Aorta (tissue), 5 donors: Measurements from ENCODE around the gene ITGBL1. TPM values are rescaled to one million over a fixed set of nuclear protein-coding genes. Genes with fewer than 3 reads are reported as not detected.
A peak's percentile ranks its signal among the peaks of the same experiment; 100 is the strongest.

ENCODE experiments used
- ATAC-seq: fragments of 200-7000 bp; cut with Tn5 transposase; one replicate; pipeline ENCODE4 v1.9.1; 2022; ENCODE audit warnings: moderate library complexity; ENCODE audit not compliant: low FRiP score
- DNase-seq, 2 donors: peaks; one replicate each; pipeline ENCODE4 v3.0.0-alpha.2; 2020
- H3K27ac ChIP-seq, 2 donors: one replicate each; pipeline ENCODE4 v1.5.1; 2013; ENCODE audit warnings: low read length in 2 of 2, mild to moderate bottlenecking in 2 of 2, moderate library complexity in 2 of 2, control low read depth in 1 of 2, inconsistent platforms in 1 of 2, low read depth in 1 of 2
- H3K27me3 ChIP-seq, 2 donors: one replicate each; pipeline ENCODE4 v1.6.1; 2013; ENCODE audit warnings: control low read depth in 1 of 2, low read length in 1 of 2, mild to moderate bottlenecking in 1 of 2, moderate library complexity in 1 of 2; ENCODE audit not compliant: insufficient read depth in 2 of 2, control insufficient read depth in 1 of 2
- H3K36me3 ChIP-seq, 2 donors: one replicate each; pipeline ENCODE4 v1.6.1; 2013; ENCODE audit warnings: control low read depth in 1 of 2, low read length in 1 of 2, mild to moderate bottlenecking in 1 of 2; ENCODE audit not compliant: insufficient read depth in 2 of 2, control insufficient read depth in 1 of 2
- H3K4me1 ChIP-seq, 2 donors: one replicate each; pipeline ENCODE4 v1.6.1; 2013; ENCODE audit warnings: low read length in 2 of 2, control low read depth in 1 of 2, mild to moderate bottlenecking in 1 of 2, moderate library complexity in 1 of 2; ENCODE audit not compliant: insufficient read depth in 2 of 2, control insufficient read depth in 1 of 2
- H3K4me3 ChIP-seq, 2 donors: one replicate each; pipeline ENCODE4 v1.5.1; 2013; ENCODE audit warnings: low read length in 2 of 2, control low read depth in 1 of 2, mild to moderate bottlenecking in 1 of 2
- H3K9me3 ChIP-seq: one replicate; pipeline ENCODE4 v1.6.1; 2013; ENCODE audit warnings: mild to moderate bottlenecking, low read length; ENCODE audit not compliant: control insufficient read depth
- WGBS, 2 donors: extraction: QIAGEN DNeasy Blood & Tissue Kit; methylation state at CpG; one replicate each; pipeline ENCODE4 v1.1.7; 2013; 5-methylcytosine and 5-hydroxymethylcytosine counted together
- intact Hi-C, 2 donors: fragments of 100-400 bp; cut with DNase I; formaldehyde crosslinking; loops; one replicate each; pipeline versions ENCODE4 v1.14.2 to v1.15.0; 2022
- polyA plus RNA-seq, 2 donors: library from polyadenylated mRNA; stranded (reverse); fragments of 200-250 nt; gene quantifications; one replicate each; pipeline ENCODE4 v1.2.3, GENCODE V29; 2013
- total RNA-seq, 2 donors: library from RNA; stranded (reverse); fragmentation: NEBNext Ultra II Directional; extraction: Animal tissue kit (Norgen Biotek cat#: 25700); gene quantifications; one replicate each; pipeline ENCODE4 v1.2.1, GENCODE V29; 2021
- donor health status: healthy with polysubstance abuse.
- donor health status: Bipolar disorder and iron deficiency.
- donor health status: DM: no; HTN: no; CAD: no.
- donor health status: DM: no; HTN: no; CAD: no.
- donor health status: DM: yes; HTN: yes; CAD: no.

The ITGBL1 gene
- total and polyA plus RNA-seq, 4 donors = 110 to 144 (median 121) TPM

- whole genome bisulfite sequencing, 2 donors = 92 to 94% methylated on average over 4 of the region's 4 CpGs
- peaks cover 0 to 1% of the 10 kb centered on the region in 2 donors for H3K36me3 ChIP-seq
- intact Hi-C loops = no loop called here
- H3K4me3 ChIP-seq = no peak overlapping the region
- DNase-seq = no peak
- no peaks in the 10 kb centered on the region for H3K4me1 ChIP-seq
- H3K27me3 ChIP-seq = no peaks in the 10 kb centered on the region
- no peak overlapping the region for H3K27ac ChIP-seq
- ATAC-seq = no peak
- H3K9me3 ChIP-seq = no peaks in the 10 kb centered on the region
Measured at GRCh38 chr13:101596803-101597202, 144.3 kb downstream of the ITGBL1 start.

GRCh38 chr13:101611491-101612475 lies 159.3 kb downstream of the ITGBL1 start:
- no peak overlapping the region for H3K27ac ChIP-seq
- H3K4me1 ChIP-seq = no peaks in the 10 kb centered on the region
- no peaks in the 10 kb centered on the region for H3K27me3 ChIP-seq
- DNase-seq = no peak
- no peaks in the 10 kb centered on the region for H3K9me3 ChIP-seq
- H3K4me3 ChIP-seq = no peak overlapping the region
- no peak for ATAC-seq
- H3K36me3 ChIP-seq = no peaks in the 10 kb centered on the region
- intact Hi-C loops = no loop called here
- 75 to 76% methylated on average over 5 of the region's 5 CpGs for WGBS, 2 donors

- Histone ChIP-seq H3K27me3 (no peaks in the 10 kb centered on the region), H3K9me3 (no peaks in the 10 kb centered on the region), H3K27ac (no peak overlapping the region), H3K36me3 (no peaks in the 10 kb centered on the region), H3K4me1 (no peaks in the 10 kb centered on the region), H3K4me3 (no peak overlapping the region)
- intact Hi-C loops = no loop called here
- 26 to 34% methylated on average over 7 of the region's 7 CpGs for WGBS, 2 donors
- ATAC-seq (peak; percentile 70), DNase-seq (no peak)
Measured at GRCh38 chr13:101612735-101613134, 160.3 kb downstream of the ITGBL1 start.

GRCh38 chr13:101614491-101614890 lies 162.0 kb downstream of the ITGBL1 start:
- H3K4me1 ChIP-seq = peaks cover 0 to 2% of the 10 kb centered on the region in 2 donors
- ATAC-seq = no peak
- 90 to 92% methylated on average over 8 of the region's 8 CpGs for WGBS, 2 donors

GRCh38 chr13:101618440-101619187 lies 166.1 kb downstream of the ITGBL1 start:
- no peak for ATAC-seq
- no peaks in the 10 kb centered on the region for H3K36me3 ChIP-seq
- no peak for DNase-seq
- H3K4me3 ChIP-seq = no peak overlapping the region
- H3K9me3 ChIP-seq = no peaks in the 10 kb centered on the region
- intact Hi-C loops = no loop called here
- H3K27ac ChIP-seq = no peak overlapping the region
- H3K27me3 ChIP-seq = no peaks in the 10 kb centered on the region
- H3K4me1 ChIP-seq = peaks cover 2 to 5% of the 10 kb centered on the region in 2 donors
- 90 to 91% methylated on average over 8 of the region's 8 CpGs for WGBS, 2 donors

More at GRCh38 chr13:101614491-101614890, 162.0 kb downstream of the ITGBL1 start:
- DNase-seq = peak in 1 of 2 donors; percentile 42
- Histone ChIP-seq H3K27ac (no peak overlapping the region), H3K9me3 (no peaks in the 10 kb centered on the region), H3K36me3 (no peaks in the 10 kb centered on the region), H3K27me3 (no peaks in the 10 kb centered on the region), H3K4me3 (no peak overlapping the region)
- intact Hi-C loops = no loop called here

- no peak for ATAC-seq
- H3K9me3 ChIP-seq = no peaks in the 10 kb centered on the region
- H3K27ac ChIP-seq = no peak overlapping the region
- H3K4me1 ChIP-seq = peaks cover 4 to 5% of the 10 kb centered on the region in 2 donors
- H3K4me3 ChIP-seq = no peak overlapping the region
- DNase-seq = no peak
- H3K27me3 ChIP-seq = no peaks in the 10 kb centered on the region
- WGBS, 2 donors = 87% methylated on average over 2 of the region's 2 CpGs
- intact Hi-C loops = no loop called here
- H3K36me3 ChIP-seq = no peaks in the 10 kb centered on the region
Measured at GRCh38 chr13:101621099-101621498, 168.6 kb downstream of the ITGBL1 start.

- Histone ChIP-seq H3K4me1 (peaks cover 4 to 5% of the 10 kb centered on the region in 2 donors), H3K36me3 (no peaks in the 10 kb centered on the region), H3K9me3 (no peaks in the 10 kb centered on the region), H3K27me3 (no peaks in the 10 kb centered on the region), H3K4me3 (peak overlapping the region; percentile 20 to 48), H3K27ac (peak overlapping the region; percentile 19 to 88)
- 62 to 72% methylated on average over 2 of the region's 2 CpGs for WGBS, 2 donors
- ATAC-seq = no peak
- intact Hi-C loops = no loop called here
- DNase-seq = no peak
Measured at GRCh38 chr13:101623470-101624209, 171.2 kb downstream of the ITGBL1 start.

- Histone ChIP-seq H3K27ac (peak overlapping the region; percentile 88 to 89), H3K4me3 (peak overlapping the region; percentile 20 to 48), H3K4me1 (peaks cover 3 to 4% of the 10 kb centered on the region in 2 donors), H3K9me3 (no peaks in the 10 kb centered on the region), H3K27me3 (no peaks in the 10 kb centered on the region), H3K36me3 (no peaks in the 10 kb centered on the region)
- DNase-seq (no peak), ATAC-seq (no peak)
- intact Hi-C loops = no loop called here
- WGBS, 2 donors = 26 to 39% methylated on average over 8 of the region's 8 CpGs
Measured at GRCh38 chr13:101624210-101624922, 171.9 kb downstream of the ITGBL1 start.
